Measurements from ENCODE around the gene METTL1.

DNA sequence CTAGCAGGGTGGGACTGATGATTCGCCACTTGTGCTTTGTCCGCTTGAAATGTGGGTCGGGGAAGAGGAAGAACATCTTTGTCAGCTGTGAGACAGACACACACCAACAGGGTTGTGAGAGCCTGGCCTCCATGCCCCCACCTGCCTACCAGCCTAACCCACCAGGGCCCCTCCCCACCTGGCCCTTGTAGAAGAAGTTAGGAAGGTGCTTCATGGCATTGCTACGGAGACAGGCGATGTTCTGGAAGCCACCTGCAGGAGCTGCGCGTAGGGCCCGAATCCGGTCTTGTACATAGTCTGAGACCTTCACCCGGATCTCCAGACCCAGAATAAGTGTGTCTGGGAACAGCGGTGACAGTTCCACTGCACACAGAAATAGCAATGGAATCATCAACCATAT is 2.3 kb downstream of the METTL1 start:
- TF ChIP-seq GATA2 (IDR thresholded peaks at IDR 0.05; ENCODE audit: low read depth, low read length) (no peak), GATA3 (IDR thresholded peaks at IDR 0.05; ENCODE audit: low read depth, low read length) (no peak)
